DND-41 (cell line): ENCODE data around the gene VAV3.

ENCODE experiments used
- EZH2 ChIP-seq: IDR thresholded peaks from 3 replicates; pipeline ENCODE4 v1.6.1; 2012; ENCODE audit warnings: borderline replicate concordance, low read depth, mild to moderate bottlenecking, moderate library complexity, low read length, inconsistent platforms; ENCODE audit not compliant: severe bottlenecking
- TF ChIP-seq, protein P1 (sequence below): IDR thresholded peaks from 2 replicates; pipeline ENCODE4 v1.5.1; 2012; ENCODE audit warnings: borderline replicate concordance, low read length, moderate library complexity, mild to moderate bottlenecking; ENCODE audit not compliant: poor library complexity, severe bottlenecking; ENCODE audit errors: extremely low read depth

DNA sequence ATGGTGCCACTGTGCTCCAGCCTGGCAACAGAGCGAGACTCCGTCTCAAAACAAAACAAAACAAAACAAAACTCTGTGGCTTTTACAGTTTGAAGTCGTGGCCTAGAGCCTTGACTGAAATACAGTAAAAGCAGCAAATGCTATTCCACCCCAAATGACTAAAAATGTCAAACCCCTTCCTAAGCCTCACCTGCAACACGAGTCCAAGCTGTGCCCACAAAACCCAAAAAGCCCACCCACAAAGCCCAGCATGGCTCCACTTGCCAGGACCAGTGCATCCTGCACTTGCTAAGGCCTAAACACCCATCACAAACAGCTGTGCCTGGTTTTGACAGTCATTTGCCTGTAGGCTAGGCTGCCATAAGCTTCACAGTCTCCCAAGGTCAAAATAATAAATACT, 21.3 kb downstream of the VAV3 start:
- TF ChIP-seq, protein P1, sequence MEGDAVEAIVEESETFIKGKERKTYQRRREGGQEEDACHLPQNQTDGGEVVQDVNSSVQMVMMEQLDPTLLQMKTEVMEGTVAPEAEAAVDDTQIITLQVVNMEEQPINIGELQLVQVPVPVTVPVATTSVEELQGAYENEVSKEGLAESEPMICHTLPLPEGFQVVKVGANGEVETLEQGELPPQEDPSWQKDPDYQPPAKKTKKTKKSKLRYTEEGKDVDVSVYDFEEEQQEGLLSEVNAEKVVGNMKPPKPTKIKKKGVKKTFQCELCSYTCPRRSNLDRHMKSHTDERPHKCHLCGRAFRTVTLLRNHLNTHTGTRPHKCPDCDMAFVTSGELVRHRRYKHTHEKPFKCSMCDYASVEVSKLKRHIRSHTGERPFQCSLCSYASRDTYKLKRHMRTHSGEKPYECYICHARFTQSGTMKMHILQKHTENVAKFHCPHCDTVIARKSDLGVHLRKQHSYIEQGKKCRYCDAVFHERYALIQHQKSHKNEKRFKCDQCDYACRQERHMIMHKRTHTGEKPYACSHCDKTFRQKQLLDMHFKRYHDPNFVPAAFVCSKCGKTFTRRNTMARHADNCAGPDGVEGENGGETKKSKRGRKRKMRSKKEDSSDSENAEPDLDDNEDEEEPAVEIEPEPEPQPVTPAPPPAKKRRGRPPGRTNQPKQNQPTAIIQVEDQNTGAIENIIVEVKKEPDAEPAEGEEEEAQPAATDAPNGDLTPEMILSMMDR, result no peak
- no peak for TF ChIP-seq EZH2
